HG03159 (cell line): Measurements from ENCODE around the gene NCOA5.
A peak's percentile ranks its signal among the peaks of the same experiment; 100 is the strongest.
"Not testable (repeated sequence)": the region's sequence is repeated elsewhere in the genome, so short reads cannot be mapped to it uniquely, and the experiment has no call there.

Experiments
- ATAC-seq: cut with Tn5 transposase; IDR thresholded peaks from one replicate; pipeline ENCODE4 v1.9.1; 2021; ENCODE audit warnings: mild to moderate bottlenecking, moderate library complexity; ENCODE audit not compliant: unreplicated experiment

Gene NCOA5

DNA sequence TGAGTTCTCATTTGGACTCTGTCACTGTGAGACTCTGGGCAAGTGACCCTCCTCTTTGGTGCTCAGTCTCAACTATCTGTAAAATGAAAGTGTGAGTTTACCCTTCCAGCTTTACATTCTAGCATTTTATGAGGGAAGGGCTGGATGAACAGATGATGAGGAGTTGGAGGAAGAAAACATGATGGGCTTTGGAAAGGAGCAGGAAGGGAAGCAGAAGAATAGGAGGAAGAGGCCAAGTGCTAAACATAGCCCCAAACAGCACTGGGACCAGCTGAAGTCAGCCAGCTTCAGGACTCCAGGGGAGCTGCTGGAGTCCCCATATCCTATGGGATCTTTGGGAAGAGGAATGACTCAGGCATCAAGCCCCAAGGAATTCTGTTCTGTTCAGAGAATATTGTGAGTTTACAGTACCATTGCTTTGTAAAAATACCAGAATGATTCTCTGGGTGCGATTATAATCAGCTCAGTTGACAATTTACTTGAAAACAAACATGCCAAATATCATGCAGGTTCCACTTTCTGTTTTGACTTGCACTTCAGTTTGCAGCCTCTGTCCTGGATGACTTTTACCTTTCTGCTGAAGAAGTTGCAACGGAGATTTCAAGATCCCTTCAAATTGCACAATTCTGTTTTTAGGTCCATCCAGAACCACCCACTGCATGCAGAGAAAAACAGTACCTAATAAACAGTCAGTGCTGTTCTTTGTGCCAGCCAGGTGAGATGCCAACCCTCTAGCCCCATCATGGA, 31.6 kb upstream of the NCOA5 start:
- no peak for ATAC-seq

GRCh38 chr20:46120136-46120535, 30.4 kb upstream of the NCOA5 start:
- ATAC-seq: no peak

DNA sequence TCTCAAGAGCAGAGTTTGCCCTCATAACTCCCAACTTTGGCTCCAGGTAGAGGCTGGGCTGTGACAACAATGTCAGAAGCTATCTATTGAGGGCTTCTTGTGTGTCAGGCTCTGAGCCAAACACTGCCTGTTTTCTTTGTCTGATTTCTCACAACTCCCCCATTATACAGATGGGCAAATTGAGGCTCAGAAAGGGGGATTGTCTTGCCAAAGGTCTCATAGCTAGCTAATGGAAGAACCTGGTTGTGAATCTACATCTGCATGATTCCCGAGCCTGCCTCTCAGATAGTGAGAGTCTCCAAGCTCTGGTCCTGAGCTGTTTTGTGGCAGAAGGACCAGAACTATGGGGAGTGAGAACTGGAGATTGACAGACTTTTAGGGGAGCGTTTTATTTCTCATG, 29.8 kb upstream of the NCOA5 start:
- no peak for ATAC-seq

- ATAC-seq: peak; percentile 46
These were observed 29.3 kb upstream of the NCOA5 start for GRCh38 chr20:46119028-46119546.

- peak; percentile 44 for ATAC-seq
These were observed 28.8 kb upstream of the NCOA5 start for GRCh38 chr20:46118481-46119020.

- peak; percentile 72 for ATAC-seq
These were observed 28.1 kb upstream of the NCOA5 start, which contains the start of gene CD40 for GRCh38 chr20:46117704-46118467. Gene CD40, plus strand, starts transcription at chr20:46118314. Its CDS starts 30 bp downstream, at chr20:46118344.

- no peak for ATAC-seq
These were observed 24.7 kb upstream of the NCOA5 start for GRCh38 chr20:46114449-46114848.

DNA sequence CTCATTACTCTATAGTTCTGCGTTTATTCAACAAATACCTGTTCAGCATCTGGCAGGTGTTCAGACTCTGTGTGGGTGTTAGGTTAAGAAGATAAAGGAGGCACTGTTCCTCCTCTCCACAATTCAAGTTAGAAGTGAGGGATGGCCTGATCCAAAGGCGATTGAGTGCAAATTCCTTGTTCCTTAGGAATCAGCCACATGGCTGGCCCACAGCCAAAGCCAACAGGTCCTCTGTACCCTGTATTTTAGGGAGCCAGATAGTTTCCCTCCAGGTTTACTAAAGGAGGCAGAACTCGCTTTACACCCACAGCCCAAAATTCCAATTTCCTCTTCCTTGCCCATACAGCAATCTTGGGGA, 23.3 kb upstream of the NCOA5 start:
- no peak for ATAC-seq

DNA sequence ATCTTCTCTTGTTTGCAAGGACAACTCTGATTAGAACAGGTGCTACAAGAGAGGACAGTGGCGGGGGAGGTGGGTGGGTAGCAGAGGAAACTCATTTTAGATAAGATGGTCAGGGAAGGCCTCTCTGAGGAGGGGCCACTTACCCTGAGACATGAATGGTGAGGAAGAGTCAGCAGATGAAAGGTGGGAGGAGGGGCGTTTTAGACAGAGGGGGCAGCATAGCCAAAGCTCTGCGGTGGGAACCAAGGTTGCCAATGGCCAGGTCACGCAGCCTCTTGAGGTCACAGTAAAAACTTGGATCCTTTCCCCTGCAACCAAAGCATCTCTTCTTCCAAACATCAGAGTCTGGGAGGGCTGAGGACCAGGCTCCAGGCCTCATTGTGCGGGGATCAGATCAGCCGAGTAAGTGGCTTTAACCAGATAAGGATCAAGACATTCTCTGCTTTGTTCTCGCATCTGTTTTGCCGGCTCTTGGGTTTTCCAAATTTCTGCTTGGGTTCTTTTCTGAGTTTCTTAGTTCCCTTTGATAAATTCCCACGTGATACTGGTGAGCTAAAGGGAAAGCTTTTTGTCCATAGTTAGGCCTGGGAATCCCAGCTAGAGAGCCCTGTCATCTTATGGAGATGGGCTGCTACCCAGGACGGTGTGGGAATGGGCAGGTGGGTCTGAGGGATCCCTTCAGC, 22.8 kb upstream of the NCOA5 start:
- no peak for ATAC-seq

DNA sequence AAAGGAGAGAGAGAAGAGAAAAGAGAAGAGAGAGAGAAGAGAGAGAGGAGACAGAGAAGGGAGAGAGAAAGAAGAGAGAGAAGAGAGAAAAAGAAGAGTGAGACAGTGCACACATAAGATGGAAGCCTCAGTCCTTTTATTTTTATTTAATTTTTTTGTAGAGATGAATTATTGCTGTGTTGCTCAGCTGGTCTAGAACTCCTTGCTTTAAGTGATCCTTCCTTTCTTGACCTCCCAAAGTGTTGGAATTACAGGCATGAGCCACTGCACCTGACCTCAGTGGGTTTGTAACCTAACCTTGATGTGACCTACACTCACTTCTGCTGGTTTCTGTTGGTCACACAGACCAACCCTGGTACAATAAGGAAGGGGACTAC, 22.1 kb upstream of the NCOA5 start:
- no peak for ATAC-seq

DNA sequence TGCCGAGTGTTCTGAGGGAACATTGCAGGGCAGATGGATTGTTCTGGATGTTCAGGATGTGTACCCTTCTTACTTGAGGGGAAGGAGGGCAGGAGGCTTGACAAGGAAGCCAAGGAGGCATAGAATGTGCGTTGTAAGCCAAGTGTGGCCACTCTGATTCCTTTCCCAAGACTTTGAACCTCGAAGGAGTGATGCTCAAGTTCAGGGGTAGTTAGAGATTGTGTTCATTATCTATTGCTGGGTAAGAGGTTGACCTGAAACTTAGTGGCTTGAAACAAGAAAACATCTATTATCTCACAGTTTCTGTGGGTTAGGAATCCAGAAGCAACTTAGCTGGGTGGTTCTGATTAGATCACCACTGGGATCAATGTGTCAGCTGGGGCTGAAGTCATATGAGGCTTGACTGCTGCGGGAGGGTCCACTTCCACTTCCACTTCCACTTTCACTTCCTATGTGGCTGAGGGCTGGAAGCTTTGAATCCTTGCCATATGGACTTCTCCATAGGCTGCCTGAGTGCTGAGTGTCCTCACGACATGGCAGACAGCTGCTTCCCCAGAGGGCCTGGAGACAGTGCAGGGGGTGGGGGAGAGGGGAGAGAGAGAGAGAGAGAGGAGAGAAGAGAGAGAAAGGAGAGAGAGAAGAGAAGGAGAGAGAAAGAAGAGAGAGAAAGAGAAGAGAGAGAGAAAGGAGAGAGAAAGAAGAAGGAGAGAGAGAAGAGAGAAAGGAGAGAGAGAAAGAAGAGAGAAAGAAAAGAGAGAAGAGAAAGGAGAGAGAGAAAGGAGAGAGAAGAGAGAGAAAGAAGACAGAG, 21.5 kb upstream of the NCOA5 start:
- peak; percentile 58 for ATAC-seq

DNA sequence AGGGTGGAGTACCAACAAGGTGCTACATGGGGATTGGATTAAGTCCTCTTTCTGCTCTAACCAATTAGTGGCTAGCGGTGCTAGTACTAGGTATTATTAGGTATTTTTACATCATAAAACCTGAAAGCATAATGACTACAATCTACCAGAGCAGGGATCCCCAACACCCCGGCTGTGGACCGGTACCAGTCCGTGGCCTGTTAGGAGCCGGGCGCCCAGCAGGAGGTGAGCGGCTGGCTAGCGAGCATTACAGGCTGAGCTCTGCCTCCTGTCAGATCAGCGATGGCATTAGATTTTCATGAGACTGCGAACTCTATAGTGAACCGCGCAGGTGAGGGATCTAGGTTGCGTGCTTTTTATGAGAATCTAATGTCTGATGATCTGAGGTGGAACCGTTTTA, 19.2 kb upstream of the NCOA5 start:
- no peak for ATAC-seq

DNA sequence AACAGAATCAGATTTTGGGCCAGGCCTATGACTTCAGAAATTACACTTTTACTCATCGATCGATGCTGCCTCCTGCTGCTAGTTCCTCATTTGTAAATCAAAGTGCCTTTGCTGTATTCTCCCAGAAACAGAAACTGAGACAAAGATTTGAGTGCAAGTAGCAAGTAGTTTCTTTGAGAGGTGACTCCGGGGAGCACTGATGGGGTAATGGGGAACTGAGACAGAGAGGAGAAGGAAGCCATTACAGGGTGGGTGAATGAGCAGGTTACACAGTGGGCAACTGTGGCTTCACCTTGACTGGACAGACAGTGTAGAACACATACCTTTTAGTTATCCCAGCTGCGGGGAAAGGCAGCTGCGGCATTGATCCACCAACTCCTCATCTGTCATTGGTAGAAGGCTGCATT, 18.7 kb upstream of the NCOA5 start:
- ATAC-seq: peak; percentile 79

DNA sequence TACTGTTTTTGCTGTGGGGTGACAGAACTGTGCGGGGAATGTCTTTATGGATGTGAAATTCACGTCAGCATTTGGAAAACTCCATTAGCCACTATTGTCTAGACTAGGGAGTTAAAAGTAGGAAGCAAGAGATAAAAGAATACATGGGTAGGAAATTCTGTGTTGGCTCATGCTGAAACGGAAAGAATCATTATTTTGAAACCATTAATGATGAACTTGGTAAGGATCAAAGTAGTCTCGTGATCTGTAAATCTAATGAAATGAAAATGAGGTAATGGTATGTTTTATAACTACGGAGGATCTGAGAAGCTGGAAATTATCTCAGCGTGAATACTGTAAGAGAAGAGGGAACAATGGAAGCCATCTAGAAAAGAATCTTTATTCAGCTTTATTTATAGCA, 17.3 kb upstream of the NCOA5 start:
- no peak for ATAC-seq

DNA sequence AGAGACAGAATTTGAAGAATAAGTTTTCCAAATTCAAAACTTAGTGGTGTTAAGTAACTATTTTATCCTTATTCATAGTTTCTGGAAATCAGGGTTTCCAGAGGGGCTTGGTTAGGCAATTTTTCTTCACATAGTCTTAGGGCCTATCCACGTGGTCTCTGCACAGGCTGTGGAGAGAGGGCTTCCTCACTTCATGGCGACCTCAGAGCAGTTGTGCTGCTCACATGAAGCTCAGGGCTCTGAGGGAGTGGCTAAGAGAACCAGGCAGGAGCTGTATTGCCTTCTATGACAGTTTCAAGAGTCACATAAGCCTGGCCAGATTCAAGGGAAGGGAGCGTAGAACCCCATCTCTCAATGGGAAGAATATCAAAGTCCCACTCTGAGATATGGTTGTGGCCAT, 14.5 kb upstream of the NCOA5 start:
- no peak for ATAC-seq

DNA sequence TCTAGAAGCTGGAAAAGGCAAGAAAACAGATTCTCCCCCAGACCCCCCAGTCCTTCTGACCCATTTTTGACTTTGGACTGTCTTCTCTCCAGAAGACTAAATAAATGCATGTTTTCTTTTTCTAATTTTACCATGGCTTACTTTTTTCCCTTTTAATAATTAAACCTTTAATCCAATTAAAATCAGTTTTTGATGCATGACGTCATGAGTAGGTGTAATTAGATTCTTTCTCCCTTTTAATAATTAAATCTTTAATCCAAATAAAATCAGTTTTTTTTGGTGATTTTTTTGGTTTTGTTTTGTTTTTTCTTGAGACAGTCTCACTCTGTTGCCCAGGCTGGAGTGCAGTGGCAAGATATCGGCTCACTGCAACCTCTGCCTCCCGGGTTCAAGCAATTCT, 13.2 kb upstream of the NCOA5 start:
- no peak for ATAC-seq

GRCh38 chr20:46101957-46102356, 12.2 kb upstream of the NCOA5 start:
- no peak for ATAC-seq

GRCh38 chr20:46100988-46101387, 11.2 kb upstream of the NCOA5 start:
- no peak for ATAC-seq

GRCh38 chr20:46100444-46100843, 10.7 kb upstream of the NCOA5 start:
- ATAC-seq: not testable (repeated sequence)

DNA sequence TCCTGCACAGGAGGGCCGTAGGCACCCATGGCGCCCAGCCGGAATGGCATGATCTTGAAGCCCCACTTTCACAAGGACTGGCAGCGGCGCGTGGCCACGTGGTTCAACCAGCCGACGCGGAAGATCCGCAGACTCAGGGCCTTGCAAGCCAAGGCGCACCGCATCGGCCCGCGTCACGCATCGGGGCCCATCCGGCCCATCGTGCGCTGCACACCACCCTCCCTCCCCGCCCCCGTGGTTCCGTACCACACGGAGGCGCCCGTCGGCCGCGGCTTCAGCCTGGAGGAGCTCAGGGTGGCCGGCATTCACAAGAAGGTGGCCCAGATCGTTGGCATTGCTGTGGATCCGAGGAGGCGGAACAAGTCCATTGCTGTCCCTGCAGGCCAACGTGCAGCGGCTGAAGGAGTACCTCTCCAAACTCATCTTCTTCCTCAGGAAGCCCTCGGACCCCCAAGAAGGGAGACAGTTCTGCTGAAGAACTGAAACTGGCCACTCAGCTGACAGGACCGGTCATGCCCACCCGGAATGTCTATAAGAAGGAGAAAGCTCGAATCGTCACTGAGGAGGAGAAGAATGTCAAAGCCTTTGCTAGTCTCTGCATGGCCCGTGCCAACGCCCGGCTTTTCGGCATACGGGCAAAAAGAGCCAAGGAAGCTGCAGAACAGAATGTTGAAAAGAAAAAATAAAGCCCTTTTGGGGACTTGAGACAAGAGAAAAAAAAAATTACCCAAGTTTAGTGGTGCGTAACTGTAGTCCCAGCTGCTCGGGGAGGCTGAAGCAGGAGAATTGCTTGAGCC, 9.9 kb upstream of the NCOA5 start:
- ATAC-seq: no peak
